ENCODE measurements around the gene PRRT4.

DNA sequence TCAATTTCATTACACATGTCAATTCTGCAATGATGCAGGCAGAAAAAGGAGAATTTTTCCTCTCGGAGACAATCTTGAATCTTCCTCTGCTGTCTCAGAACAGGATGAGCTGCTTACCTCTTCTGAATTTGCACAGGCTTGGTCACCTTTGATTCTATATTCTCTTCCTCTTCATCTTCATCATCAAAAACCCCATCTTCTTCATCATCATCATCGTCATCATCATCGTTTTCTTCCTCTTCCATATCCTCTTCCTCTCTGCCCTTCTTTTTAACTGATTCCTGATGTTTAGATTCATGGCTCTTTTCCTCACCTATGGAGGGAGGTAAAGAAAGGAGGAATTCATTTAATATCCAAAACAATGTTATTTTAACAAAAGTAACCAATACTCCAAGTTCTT is 25.8 kb downstream of the PRRT4 start:
- TF ChIP-seq, protein P1, sequence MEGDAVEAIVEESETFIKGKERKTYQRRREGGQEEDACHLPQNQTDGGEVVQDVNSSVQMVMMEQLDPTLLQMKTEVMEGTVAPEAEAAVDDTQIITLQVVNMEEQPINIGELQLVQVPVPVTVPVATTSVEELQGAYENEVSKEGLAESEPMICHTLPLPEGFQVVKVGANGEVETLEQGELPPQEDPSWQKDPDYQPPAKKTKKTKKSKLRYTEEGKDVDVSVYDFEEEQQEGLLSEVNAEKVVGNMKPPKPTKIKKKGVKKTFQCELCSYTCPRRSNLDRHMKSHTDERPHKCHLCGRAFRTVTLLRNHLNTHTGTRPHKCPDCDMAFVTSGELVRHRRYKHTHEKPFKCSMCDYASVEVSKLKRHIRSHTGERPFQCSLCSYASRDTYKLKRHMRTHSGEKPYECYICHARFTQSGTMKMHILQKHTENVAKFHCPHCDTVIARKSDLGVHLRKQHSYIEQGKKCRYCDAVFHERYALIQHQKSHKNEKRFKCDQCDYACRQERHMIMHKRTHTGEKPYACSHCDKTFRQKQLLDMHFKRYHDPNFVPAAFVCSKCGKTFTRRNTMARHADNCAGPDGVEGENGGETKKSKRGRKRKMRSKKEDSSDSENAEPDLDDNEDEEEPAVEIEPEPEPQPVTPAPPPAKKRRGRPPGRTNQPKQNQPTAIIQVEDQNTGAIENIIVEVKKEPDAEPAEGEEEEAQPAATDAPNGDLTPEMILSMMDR (IDR thresholded peaks at IDR 0.05): no peak
- TF ChIP-seq ZFX (IDR thresholded peaks at IDR 0.05; ENCODE audit: borderline replicate concordance): no peak

Data from 22Rv1 (cell line).